Measurements from ENCODE around the gene TNFRSF12A.

The TNFRSF12A gene

GRCh38 chr16:3012828-3013420 is 7.2 kb upstream of the TNFRSF12A start, which contains the start of gene CLDN9:
CLDN9 (plus strand) TSS chr16:3012923; CDS start chr16:3013363, 440 bp downstream.
- peak; percentile 93 for DNase-seq

- DNase-seq = no peak
Measured at GRCh38 chr16:3013491-3013951, 6.6 kb upstream of the TNFRSF12A start.

GRCh38 chr16:3013998-3014690 is 6.0 kb upstream of the TNFRSF12A start:
- DNase-seq = no peak

- no peak for DNase-seq
Measured at GRCh38 chr16:3014971-3015370, 5.2 kb upstream of the TNFRSF12A start.

GRCh38 chr16:3015865-3016521 is 4.2 kb upstream of the TNFRSF12A start:
- no peak for DNase-seq

GRCh38 chr16:3017344-3017743 is 2.8 kb upstream of the TNFRSF12A start:
- DNase-seq = no peak

GRCh38 chr16:3017794-3018506 is 2.2 kb upstream of the TNFRSF12A start, which contains the start of gene CLDN6:
CLDN6 (minus strand) TSS chr16:3018183; CDS start chr16:3016021, 2,162 bp downstream.
- peak; percentile 81 for DNase-seq

GRCh38 chr16:3019594-3020246 is 448 bp upstream of the TNFRSF12A start:
- no peak for DNase-seq

- DNase-seq = peak; percentile 73
Measured at GRCh38 chr16:3020604-3021448, 658 bp downstream of the TNFRSF12A start.

- DNase-seq = peak; percentile 83
Measured at GRCh38 chr16:3021449-3022207, 1.5 kb downstream of the TNFRSF12A start.

- peak; percentile 83 for DNase-seq
Measured at GRCh38 chr16:3022208-3022683, 2.1 kb downstream of the TNFRSF12A start.

GRCh38 chr16:3022684-3023414 is 2.7 kb downstream of the TNFRSF12A start:
- DNase-seq = peak; percentile 46

GRCh38 chr16:3023415-3023668 is 3.2 kb downstream of the TNFRSF12A start:
- DNase-seq = peak; percentile 77

- DNase-seq = peak; percentile 99
Measured at GRCh38 chr16:3023669-3024478, 3.7 kb downstream of the TNFRSF12A start, which contains the start of the genes HCFC1R1 and THOC6. HCFC1R1 (minus strand) TSS chr16:3023942; CDS start chr16:3023941, 1 bp downstream. THOC6 (plus strand) TSS chr16:3024035; CDS start chr16:3024327, 292 bp downstream.

- no peak for DNase-seq
Measured at GRCh38 chr16:3025032-3026002, 5.1 kb downstream of the TNFRSF12A start.

GRCh38 chr16:3026003-3026378 is 5.8 kb downstream of the TNFRSF12A start:
- no peak for DNase-seq

GRCh38 chr16:3026609-3027488 is 6.7 kb downstream of the TNFRSF12A start:
- DNase-seq = no peak
